Prostate gland (tissue), 2 donors: ENCODE measurements around the gene CHURC1. TPM values are rescaled to one million over a fixed set of nuclear protein-coding genes. Genes with fewer than 3 reads are reported as not detected.
A peak's percentile ranks its signal among the peaks of the same experiment; 100 is the strongest.

ENCODE experiments used
- DNase-seq: peaks from one replicate; pipeline ENCODE4 v3.0.0-alpha.2; 2019; ENCODE audit warnings: low spot score
- H3K27ac ChIP-seq, 2 donors: fragments of 200-600 bp; sonication (generic); 2 replicates each; pipeline ENCODE4 v1.5.1; 2017 to 2019
- H3K27me3 ChIP-seq: fragments of 200-600 bp; sonication (generic); replicated peaks from 2 replicates; pipeline ENCODE4 v1.5.1; 2019; ENCODE audit not compliant: insufficient read depth
- H3K36me3 ChIP-seq, 2 donors: fragments of 200-600 bp; sonication (generic); 1 replicate in 1 of 2; 2 replicates in 1 of 2; pipeline versions ENCODE4 v1.5.1 to v1.8.1; 2017 to 2019
- H3K4me1 ChIP-seq: fragments of 200-600 bp; sonication (generic); replicated peaks from 2 replicates; pipeline ENCODE4 v1.5.1; 2019
- H3K4me3 ChIP-seq, 2 donors: fragments of 200-600 bp; sonication (generic); 2 replicates each; pipeline ENCODE4 v1.5.1; 2017 to 2019
- H3K9me3 ChIP-seq: fragments of 200-600 bp; sonication (generic); 2 replicates; pipeline ENCODE4 v1.5.1; 2017
- CTCF ChIP-seq, 4 experiments: fragments of 200-600 bp in 2 of 4; fragments of 450-650 bp in 2 of 4; sonication (generic) in 2 of 4; IDR thresholded peaks; 1 replicate in 3 of 4; 2 replicates in 1 of 4; pipeline ENCODE4 v1.5.1; 2016 to 2019; ENCODE audit warnings: antibody characterized with exemption in 4 of 4, mild to moderate bottlenecking in 2 of 4, moderate library complexity in 2 of 4
- POLR2A ChIP-seq: fragments of 450-650 bp; IDR thresholded peaks from one replicate; pipeline ENCODE4 v1.6.1; 2016; ENCODE audit warnings: antibody characterized with exemption, mild to moderate bottlenecking
- POLR2AphosphoS5 ChIP-seq: sonication (generic); formaldehyde crosslinking; IDR thresholded peaks from one replicate; pipeline ENCODE4 v1.6.1; 2017; ENCODE audit warnings: antibody characterized with exemption
- WGBS: methylation state at CpG from one replicate; pipeline ENCODE4 v1.1.5; 2018; 5-methylcytosine and 5-hydroxymethylcytosine counted together
- intact Hi-C: fragments of 100-400 bp; cut with DNase I; formaldehyde crosslinking; loops from one replicate; pipeline ENCODE4 v1.14.2; 2022
- total RNA-seq, 2 donors: library from RNA; depleted of rRNA; stranded (reverse); fragments of >200 nt; gene quantifications; one replicate each; pipeline ENCODE4 v1.1.0, GENCODE V29; 2016

Gene CHURC1
- total RNA-seq, 2 donors from 2014 or later = 47.8 to 49.2 TPM

- H3K27ac ChIP-seq = peak overlapping the region in 1 of 2 donors; percentile 5
- no peaks in the 10 kb centered on the region for H3K36me3 ChIP-seq
- 10% methylated on average over 1 of the region's 1 CpG for WGBS
- H3K9me3 ChIP-seq = no peaks in the 10 kb centered on the region
- H3K4me3 ChIP-seq = no peak overlapping the region
- no peak for TF ChIP-seq POLR2A
- TF ChIP-seq POLR2AphosphoS5 = peak; percentile 4
- H3K4me1 ChIP-seq = no peaks in the 10 kb centered on the region
- H3K27me3 ChIP-seq = no peaks in the 10 kb centered on the region
- intact Hi-C loops = no loop called here
- DNase-seq = no peak
Measured at GRCh38 chr14:64937171-64937820, 23.0 kb downstream of the CHURC1 start.

DNA sequence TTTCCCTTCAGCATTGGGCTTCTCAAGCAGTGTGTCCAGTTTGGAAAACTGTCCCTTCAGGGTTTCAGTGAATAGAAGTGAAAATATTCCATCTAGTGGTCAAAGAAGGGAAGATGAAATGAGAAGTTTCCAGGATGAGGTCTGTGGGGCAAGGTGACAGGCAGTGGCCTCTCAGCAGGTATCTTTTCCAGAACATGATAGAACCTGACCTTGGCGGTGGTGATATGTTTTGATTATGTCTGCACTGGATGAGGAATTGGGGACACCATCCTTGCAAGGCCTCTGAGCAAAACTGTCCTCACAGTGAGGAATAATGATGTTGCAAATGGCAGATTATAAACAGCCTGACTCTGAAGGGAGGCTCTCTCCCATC is 23.6 kb downstream of the CHURC1 start:
- intact Hi-C loops = no loop called here
- no peak overlapping the region for H3K4me3 ChIP-seq
- no peaks in the 10 kb centered on the region for H3K9me3 ChIP-seq
- peak overlapping the region; percentile 5 to 55 for H3K27ac ChIP-seq
- no peaks in the 10 kb centered on the region for H3K36me3 ChIP-seq
- no peaks in the 10 kb centered on the region for H3K4me1 ChIP-seq
- no peaks in the 10 kb centered on the region for H3K27me3 ChIP-seq
- no peak for DNase-seq
- TF ChIP-seq POLR2AphosphoS5 (no peak), CTCF (IDR thresholded peaks at IDR 0.05) (peak in 1 of 4 experiments; percentile 35)
- WGBS = 85% methylated on average over 1 of the region's 1 CpG

DNA sequence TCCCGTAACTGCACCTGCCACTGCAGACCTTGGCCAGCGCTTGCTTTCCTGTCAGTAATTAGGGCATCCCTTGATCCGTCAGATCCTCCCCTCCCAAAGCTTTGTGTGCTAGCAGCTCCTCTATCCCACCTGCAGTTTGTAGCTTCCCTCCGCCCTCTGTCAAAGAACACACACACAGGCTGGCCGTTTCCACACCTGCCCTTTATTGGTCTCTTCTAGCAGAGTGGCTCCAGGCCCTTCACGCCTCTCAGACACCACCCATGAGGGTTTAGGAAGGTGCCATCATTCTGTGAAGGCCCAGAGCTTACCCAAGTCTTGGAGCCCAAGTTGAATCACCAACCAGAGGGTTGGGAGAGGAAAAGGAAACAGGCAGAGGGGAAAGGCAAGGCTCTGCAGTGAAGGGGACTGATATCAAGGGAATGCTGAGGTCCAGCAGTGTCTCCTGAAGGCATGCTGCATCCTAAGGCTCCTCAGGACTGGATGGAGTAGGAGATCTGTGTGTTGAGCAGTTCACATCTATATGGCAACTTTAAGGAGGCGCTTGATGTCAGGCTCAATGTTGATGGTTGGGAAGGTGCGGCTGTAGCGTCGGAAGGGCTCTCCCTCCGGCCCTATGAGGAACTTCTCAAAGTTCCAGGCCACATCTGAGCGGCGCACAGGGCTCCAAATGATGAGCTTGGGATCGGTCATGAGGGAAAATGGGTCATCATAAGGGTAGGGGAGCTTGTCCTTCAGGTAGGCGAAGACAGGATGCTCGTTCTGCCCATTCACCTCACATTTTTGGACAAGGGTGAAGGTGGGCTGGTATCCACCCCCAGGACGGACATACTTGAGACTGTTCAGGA is 24.9 kb downstream of the CHURC1 start:
- H3K27me3 ChIP-seq = no peaks in the 10 kb centered on the region
- TF ChIP-seq CTCF (IDR thresholded peaks at IDR 0.05) (no peak), POLR2AphosphoS5 (no peak), POLR2A (no peak)
- H3K27ac ChIP-seq = peak overlapping the region in 1 of 2 donors; percentile 10
- no peaks in the 10 kb centered on the region for H3K4me1 ChIP-seq
- no peak overlapping the region for H3K4me3 ChIP-seq
- H3K36me3 ChIP-seq = no peaks in the 10 kb centered on the region
- 83% methylated on average over 17 of the region's 17 CpGs for WGBS
- intact Hi-C loops = no loop called here
- no peaks in the 10 kb centered on the region for H3K9me3 ChIP-seq
- no peak for DNase-seq

- DNase-seq = no peak
- intact Hi-C loops = no loop called here
- H3K4me3 ChIP-seq = no peak overlapping the region
- no peaks in the 10 kb centered on the region for H3K9me3 ChIP-seq
- H3K4me1 ChIP-seq = no peaks in the 10 kb centered on the region
- no peak overlapping the region for H3K27ac ChIP-seq
- H3K36me3 ChIP-seq = no peaks in the 10 kb centered on the region
- 82% methylated on average over 3 of the region's 3 CpGs for WGBS
- no peaks in the 10 kb centered on the region for H3K27me3 ChIP-seq
- TF ChIP-seq CTCF (IDR thresholded peaks at IDR 0.05) = no peak
- no peak for TF ChIP-seq POLR2A
- no peak for TF ChIP-seq POLR2AphosphoS5
Measured at GRCh38 chr14:64939817-64940190, 25.5 kb downstream of the CHURC1 start.

GRCh38 chr14:64940336-64940910 is 26.2 kb downstream of the CHURC1 start:
- Histone ChIP-seq H3K4me3 (no peak overlapping the region), H3K27ac (no peak overlapping the region), H3K9me3 (no peaks in the 10 kb centered on the region), H3K4me1 (no peaks in the 10 kb centered on the region), H3K36me3 (no peaks in the 10 kb centered on the region), H3K27me3 (no peaks in the 10 kb centered on the region)
- TF ChIP-seq POLR2AphosphoS5 (no peak), POLR2A (no peak), CTCF (IDR thresholded peaks at IDR 0.05) (no peak)
- DNase-seq = no peak
- 87% methylated on average over 3 of the region's 3 CpGs for WGBS
- intact Hi-C loops = no loop called here
